SK-N-SH (cell line): ENCODE measurements around the gene GNG12. TPM values are rescaled to one million over a fixed set of nuclear protein-coding genes. Genes with fewer than 3 reads are reported as not detected.
A peak's percentile ranks its signal among the peaks of the same experiment; 100 is the strongest.

Source experiments
- CTCF ChIA-PET: fragments of 300-600, 350-600 bp; formaldehyde crosslinking; extraction: SDS; loops from one replicate; lab custom pipeline; 2021; lab: Yijun Ruan, JAX
- POLR2A ChIA-PET: fragments of 350-600 bp; sonication (Branson Sonifier 250); formaldehyde crosslinking; extraction: SDS; loops from one replicate; lab custom pipeline; 2020; ENCODE audit warnings: antibody characterized with exemption, inconsistent platforms; lab: Yijun Ruan, JAX
- DNase-seq: peaks from one replicate; pipeline ENCODE4 v3.0.0; 2012
- H2AFZ ChIP-seq: fragments of 200-600 bp; sonication (generic); 2 replicates; pipeline ENCODE4 v1.8.1; 2016; ENCODE audit warnings: antibody characterized with exemption, mild to moderate bottlenecking, low read depth
- H3F3A ChIP-seq: fragments of 200-600 bp; sonication (generic); replicated peaks from 2 replicates; pipeline ENCODE3; 2016; ENCODE audit warnings: antibody characterized with exemption, mild to moderate bottlenecking; ENCODE audit not compliant: insufficient read depth
- H3K27ac ChIP-seq, 2 experiments: fragments of 200-500 bp in 1 of 2; fragments of 200-600 bp in 1 of 2; sonication (Bioruptor generic) in 1 of 2; sonication (generic), shearing (Covaris generic) in 1 of 2; 2 replicates each; pipeline versions ENCODE4 v1.5.1 to v1.6.1; 2014 to 2016; ENCODE audit warnings: low read depth in 2 of 2, inconsistent platforms in 1 of 2, low read length in 1 of 2, mild to moderate bottlenecking in 1 of 2, mixed read lengths in 1 of 2
- H3K27me3 ChIP-seq: fragments of 200-600 bp; sonication (generic), shearing (Covaris generic); 2 replicates; pipeline ENCODE4 v1.6.1; 2016; ENCODE audit warnings: mixed run types; ENCODE audit not compliant: insufficient read depth
- H3K36me3 ChIP-seq, 2 experiments: fragments of 200-500 bp in 1 of 2; fragments of 200-600 bp in 1 of 2; sonication (Bioruptor generic) in 1 of 2; sonication (generic) in 1 of 2; replicated peaks in 1 of 2; 2 replicates each; pipeline versions ENCODE3 to v1.5.1; 2014 to 2016; ENCODE audit warnings: low read length in 1 of 2, mild to moderate bottlenecking in 1 of 2; ENCODE audit not compliant: insufficient read depth in 2 of 2, control insufficient read depth in 1 of 2
- H3K4me1 ChIP-seq, 2 experiments: fragments of 200-500 bp in 1 of 2; fragments of 200-600 bp in 1 of 2; sonication (Bioruptor generic) in 1 of 2; sonication (generic), shearing (Covaris generic) in 1 of 2; 2 replicates each; pipeline versions ENCODE4 v1.5.1 to v1.6.1; 2014 to 2016; ENCODE audit warnings: low read depth in 1 of 2, low read length in 1 of 2, mixed run types in 1 of 2; ENCODE audit not compliant: insufficient read depth in 2 of 2, control insufficient read depth in 1 of 2
- H3K4me2 ChIP-seq: fragments of 200-600 bp; sonication (generic), shearing (Covaris generic); 2 replicates; pipeline ENCODE4 v1.6.1; 2017; ENCODE audit warnings: mixed run types
- H3K4me3 ChIP-seq, 2 experiments: fragments of 200-500 bp in 1 of 2; fragments of 200-600 bp in 1 of 2; sonication (Bioruptor generic) in 1 of 2; sonication (generic), shearing (Covaris generic) in 1 of 2; 2 replicates each; pipeline versions ENCODE4 v1.5.1 to v1.8.1; 2014 to 2016; ENCODE audit warnings: low read depth in 2 of 2, inconsistent platforms in 1 of 2, low read length in 1 of 2, mild to moderate bottlenecking in 1 of 2, mixed read lengths in 1 of 2, moderate library complexity in 1 of 2
- H3K79me2 ChIP-seq: fragments of 200-600 bp; sonication (generic); 2 replicates; pipeline ENCODE4 v1.8.1; 2017; ENCODE audit warnings: mild to moderate bottlenecking; ENCODE audit not compliant: insufficient read depth
- H3K9ac ChIP-seq: fragments of 200-600 bp; sonication (generic); 2 replicates; pipeline ENCODE4 v1.6.1; 2017; ENCODE audit warnings: mixed run types
- H3K9me2 ChIP-seq: fragments of 200-600 bp; sonication (generic); 2 replicates; pipeline ENCODE4 v1.6.1; 2017; ENCODE audit warnings: mixed run types
- H3K9me3 ChIP-seq: fragments of 200-600 bp; sonication (generic); 2 replicates; pipeline ENCODE4 v1.6.1; 2017; ENCODE audit warnings: mixed run types, mild to moderate bottlenecking, moderate library complexity
- H4K20me1 ChIP-seq: fragments of 200-600 bp; sonication (generic); 2 replicates; pipeline ENCODE4 v1.6.1; 2017; ENCODE audit warnings: mild to moderate bottlenecking, mixed run types; ENCODE audit not compliant: insufficient read depth
- CHD2 ChIP-seq: fragments of 150-350 bp; IDR thresholded peaks from 2 replicates; pipeline ENCODE4 v1.6.1; 2018; ENCODE audit warnings: low read length; ENCODE audit not compliant: partially characterized antibody
- ELF1 ChIP-seq: IDR thresholded peaks from 2 replicates; pipeline ENCODE4 v1.4.0; 2012
- EZH2phosphoT487 ChIP-seq: fragments of 200-600 bp; sonication (generic); IDR thresholded peaks from 2 replicates; pipeline ENCODE4 v1.6.1; 2017; ENCODE audit warnings: low read depth, mixed run types, mild to moderate bottlenecking, antibody characterized with exemption, moderate library complexity, borderline replicate concordance
- FOSL2 ChIP-seq: IDR thresholded peaks from 2 replicates; pipeline ENCODE4 v1.4.0; 2012; ENCODE audit warnings: low read depth, mild to moderate bottlenecking, moderate library complexity, borderline replicate concordance
- FOXJ3 ChIP-seq: sonication (generic); formaldehyde crosslinking; IDR thresholded peaks from 2 replicates; pipeline ENCODE4 v1.5.1; 2020; ENCODE audit warnings: mild to moderate bottlenecking, missing genetic modification reagents
- FOXM1 ChIP-seq: IDR thresholded peaks from 2 replicates; pipeline ENCODE4 v1.4.0; 2012; ENCODE audit warnings: low read depth, mild to moderate bottlenecking
- GABPA ChIP-seq: IDR thresholded peaks from 2 replicates; pipeline ENCODE4 v1.4.0; 2012; ENCODE audit warnings: low read depth, mild to moderate bottlenecking
- GATA2 ChIP-seq: sonication (generic); formaldehyde crosslinking; IDR thresholded peaks from 2 replicates; pipeline ENCODE4 v1.5.0; 2020; ENCODE audit warnings: mild to moderate bottlenecking, missing genetic modification reagents
- MEF2A ChIP-seq: IDR thresholded peaks from 2 replicates; pipeline ENCODE4 v1.4.0; 2012; ENCODE audit warnings: low read depth, borderline replicate concordance
- MXI1 ChIP-seq: IDR thresholded peaks from 2 replicates; pipeline ENCODE4 v1.6.1; 2012; ENCODE audit warnings: mild to moderate bottlenecking, low read depth, low read length, improper control_type of control experiment
- NFIC ChIP-seq: IDR thresholded peaks from 2 replicates; pipeline ENCODE4 v1.4.0; 2012; ENCODE audit warnings: borderline replicate concordance
- NRF1 ChIP-seq: IDR thresholded peaks from 2 replicates; pipeline ENCODE4 v1.6.1; 2012; ENCODE audit warnings: low read depth, mild to moderate bottlenecking, low read length
- POLR2AphosphoS5 ChIP-seq: IDR thresholded peaks from 2 replicates; pipeline ENCODE4 v1.6.1; 2012; ENCODE audit warnings: low read depth, low read length
- RAD21 ChIP-seq: IDR thresholded peaks from 2 replicates; pipeline ENCODE4 v1.6.1; 2012; ENCODE audit warnings: mild to moderate bottlenecking, low read length
- RCOR1 ChIP-seq: fragments of 150-350 bp; IDR thresholded peaks from 2 replicates; pipeline ENCODE4 v1.6.1; 2017; ENCODE audit warnings: antibody characterized with exemption, low read length
- RFX5 ChIP-seq: IDR thresholded peaks from 2 replicates; pipeline ENCODE4 v1.6.1; 2012; ENCODE audit warnings: mild to moderate bottlenecking, improper control_type of control experiment, low read length
- RXRA ChIP-seq: IDR thresholded peaks from 2 replicates; pipeline ENCODE4 v1.4.0; 2012; ENCODE audit warnings: low read depth, mild to moderate bottlenecking, borderline replicate concordance
- SIN3A ChIP-seq: IDR thresholded peaks from 2 replicates; pipeline ENCODE4 v1.6.1; 2012; ENCODE audit warnings: low read depth, mild to moderate bottlenecking, low read length, moderate library complexity, borderline replicate concordance
- SMC3 ChIP-seq: IDR thresholded peaks from 2 replicates; pipeline ENCODE4 v1.6.1; 2012; ENCODE audit warnings: low read depth, low read length, improper control_type of control experiment
- TCF12 ChIP-seq: IDR thresholded peaks from 2 replicates; pipeline ENCODE4 v1.4.0; 2012
- TEAD4 ChIP-seq: IDR thresholded peaks from 2 replicates; pipeline ENCODE4 v1.4.0; 2012; ENCODE audit warnings: mild to moderate bottlenecking, borderline replicate concordance; ENCODE audit not compliant: insufficient read depth
- YY1 ChIP-seq: IDR thresholded peaks from 2 replicates; pipeline ENCODE4 v1.4.0; 2012; ENCODE audit warnings: low read depth, mild to moderate bottlenecking
- WGBS: methylation state at CpG from one replicate; pipeline ENCODE4 v1.1.6; 2017; ENCODE audit warnings: low lambda C conversion rate; 5-methylcytosine and 5-hydroxymethylcytosine counted together
- polyA plus RNA-seq, 3 experiments: library from polyadenylated mRNA; depleted of rRNA; stranded (reverse); fragments of >200 nt; gene quantifications; 2 replicates each; pipeline ENCODE4 v1.2.3, GENCODE V29; 2012
- TF ChIP-seq, protein P1 (sequence below): IDR thresholded peaks from 2 replicates; pipeline ENCODE4 v1.4.0; 2012; ENCODE audit warnings: low read depth, borderline replicate concordance
- TF ChIP-seq, protein P2 (sequence below): fragments of 150-350 bp; IDR thresholded peaks from 2 replicates; pipeline ENCODE4 v1.6.1; 2017; ENCODE audit warnings: antibody characterized with exemption, low read length, low read depth, borderline replicate concordance
- TF ChIP-seq, protein P3 (sequence below): fragments of 200-600 bp; sonication (generic); IDR thresholded peaks from 2 replicates; pipeline ENCODE4 v1.6.1; 2017; ENCODE audit warnings: antibody characterized with exemption, mild to moderate bottlenecking, moderate library complexity
- TF ChIP-seq, protein P4 (sequence below): IDR thresholded peaks from 2 replicates; pipeline ENCODE4; 2012
- TF ChIP-seq, protein P5 (sequence below): IDR thresholded peaks from 2 replicates; pipeline ENCODE4 v1.4.0; 2012; ENCODE audit warnings: low read depth, borderline replicate concordance

The GNG12 gene
- polyA plus RNA-seq, 1 of the 3 experiments (the other 2 are of a cell fraction): 41.2 TPM

DNA sequence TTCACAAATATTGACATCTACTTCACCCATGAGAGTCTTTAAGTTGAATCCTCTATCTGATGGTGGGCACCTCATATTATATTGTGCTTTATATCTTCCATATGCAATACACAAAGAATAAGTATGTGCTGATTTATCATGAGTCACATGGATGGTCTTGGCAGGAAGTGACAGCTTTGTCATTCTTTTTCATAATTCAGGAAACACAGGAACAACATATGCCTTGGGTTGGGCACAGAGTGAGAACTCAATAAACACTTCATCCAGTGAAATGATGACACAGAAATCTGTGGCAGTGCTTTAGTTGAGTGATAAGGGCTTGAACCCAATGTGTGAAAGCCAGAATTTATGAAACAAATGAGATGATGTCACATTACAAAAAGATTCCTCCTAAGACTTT is 107.0 kb downstream of the GNG12 start (continued):
- TF ChIP-seq TEAD4 (0 out of 2 replicates have a peak, but pooled peaks have one; percentile 8), NRF1 (no peak), FOXM1 (no peak), NFIC (peak; percentile 68)

DNA sequence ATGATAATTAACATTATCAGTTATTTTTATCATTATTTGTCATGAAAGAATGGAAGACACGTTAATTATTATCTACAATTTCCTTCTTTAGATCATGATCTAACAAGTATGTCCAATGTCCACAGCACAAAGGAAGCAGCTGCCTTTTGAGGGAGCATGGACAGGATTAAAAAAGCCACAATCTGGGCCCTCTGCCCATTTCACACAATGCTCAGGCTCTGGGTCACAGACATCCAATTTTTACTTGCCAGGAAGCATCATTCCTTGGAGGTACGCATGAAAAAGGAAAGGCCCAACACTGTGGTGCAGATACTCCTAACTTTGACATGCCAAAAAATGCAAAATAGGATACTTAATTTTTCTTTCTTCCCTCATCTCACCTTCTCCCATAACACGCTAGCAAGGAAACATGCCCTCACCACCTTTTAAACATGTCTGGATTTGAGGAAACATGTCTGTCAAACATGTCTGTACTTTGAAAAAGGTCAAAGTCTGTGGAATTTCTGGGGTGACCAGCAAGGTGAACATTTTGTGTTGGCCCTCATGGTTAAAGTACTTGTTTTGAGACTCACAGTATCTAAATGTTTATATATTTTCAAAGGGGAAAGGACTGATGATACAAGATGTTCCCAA is 108.2 kb downstream of the GNG12 start:
- ChIA-PET POLR2A (no interaction called here), CTCF (no interaction called here)
- Histone ChIP-seq H3K9me2 (no peaks in the 10 kb centered on the region), H3K4me1 (peaks cover 35 to 44% of the 10 kb centered on the region in 2 experiments), H3K36me3 (peaks cover 0 to 4% of the 10 kb centered on the region in 2 experiments), H3K27me3 (no peaks in the 10 kb centered on the region), H3F3A (peaks cover 42% of the 10 kb centered on the region), H3K9me3 (no peaks in the 10 kb centered on the region), H3K4me3 (no peak overlapping the region), H3K9ac (no peak overlapping the region; the same call in 1 of the 2 replicates), H4K20me1 (no peaks in the 10 kb centered on the region), H2AFZ (no peak overlapping the region), H3K27ac (peak overlapping the region; percentile 89 to 95), H3K79me2 (peaks cover 49% of the 10 kb centered on the region), H3K4me2 (no peak overlapping the region; the same call in 1 of the 2 replicates)
- WGBS: 25% methylated on average over 3 of the region's 3 CpGs
- no peak for DNase-seq
- TF ChIP-seq RCOR1: no peak
- TF ChIP-seq, protein P1, sequence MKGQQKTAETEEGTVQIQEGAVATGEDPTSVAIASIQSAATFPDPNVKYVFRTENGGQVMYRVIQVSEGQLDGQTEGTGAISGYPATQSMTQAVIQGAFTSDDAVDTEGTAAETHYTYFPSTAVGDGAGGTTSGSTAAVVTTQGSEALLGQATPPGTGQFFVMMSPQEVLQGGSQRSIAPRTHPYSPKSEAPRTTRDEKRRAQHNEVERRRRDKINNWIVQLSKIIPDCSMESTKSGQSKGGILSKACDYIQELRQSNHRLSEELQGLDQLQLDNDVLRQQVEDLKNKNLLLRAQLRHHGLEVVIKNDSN: 0 out of 2 replicates have a peak, but pooled peaks have one; percentile 11
- no peak for TF ChIP-seq RFX5
- TF ChIP-seq FOXJ3 (CRISPR knock-in tag): no peak
- peak; percentile 100 for TF ChIP-seq TCF12
- TF ChIP-seq YY1: no peak
- no peak for TF ChIP-seq SMC3
- no peak for TF ChIP-seq EZH2phosphoT487
- TF ChIP-seq, protein P2, sequence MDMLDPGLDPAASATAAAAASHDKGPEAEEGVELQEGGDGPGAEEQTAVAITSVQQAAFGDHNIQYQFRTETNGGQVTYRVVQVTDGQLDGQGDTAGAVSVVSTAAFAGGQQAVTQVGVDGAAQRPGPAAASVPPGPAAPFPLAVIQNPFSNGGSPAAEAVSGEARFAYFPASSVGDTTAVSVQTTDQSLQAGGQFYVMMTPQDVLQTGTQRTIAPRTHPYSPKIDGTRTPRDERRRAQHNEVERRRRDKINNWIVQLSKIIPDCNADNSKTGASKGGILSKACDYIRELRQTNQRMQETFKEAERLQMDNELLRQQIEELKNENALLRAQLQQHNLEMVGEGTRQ: no peak
- TF ChIP-seq MEF2A: peak; percentile 92
- no peak for TF ChIP-seq GABPA
- peak; percentile 100 for TF ChIP-seq NFIC
- peak; percentile 70; the same call in 1 of the 2 replicates for TF ChIP-seq SIN3A
- TF ChIP-seq FOXM1: peak; percentile 88
- TF ChIP-seq RAD21: 0 out of 2 replicates have a peak, but pooled peaks have one; percentile 1
- TF ChIP-seq, protein P3, sequence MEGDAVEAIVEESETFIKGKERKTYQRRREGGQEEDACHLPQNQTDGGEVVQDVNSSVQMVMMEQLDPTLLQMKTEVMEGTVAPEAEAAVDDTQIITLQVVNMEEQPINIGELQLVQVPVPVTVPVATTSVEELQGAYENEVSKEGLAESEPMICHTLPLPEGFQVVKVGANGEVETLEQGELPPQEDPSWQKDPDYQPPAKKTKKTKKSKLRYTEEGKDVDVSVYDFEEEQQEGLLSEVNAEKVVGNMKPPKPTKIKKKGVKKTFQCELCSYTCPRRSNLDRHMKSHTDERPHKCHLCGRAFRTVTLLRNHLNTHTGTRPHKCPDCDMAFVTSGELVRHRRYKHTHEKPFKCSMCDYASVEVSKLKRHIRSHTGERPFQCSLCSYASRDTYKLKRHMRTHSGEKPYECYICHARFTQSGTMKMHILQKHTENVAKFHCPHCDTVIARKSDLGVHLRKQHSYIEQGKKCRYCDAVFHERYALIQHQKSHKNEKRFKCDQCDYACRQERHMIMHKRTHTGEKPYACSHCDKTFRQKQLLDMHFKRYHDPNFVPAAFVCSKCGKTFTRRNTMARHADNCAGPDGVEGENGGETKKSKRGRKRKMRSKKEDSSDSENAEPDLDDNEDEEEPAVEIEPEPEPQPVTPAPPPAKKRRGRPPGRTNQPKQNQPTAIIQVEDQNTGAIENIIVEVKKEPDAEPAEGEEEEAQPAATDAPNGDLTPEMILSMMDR: no peak
- 0 out of 2 replicates have a peak, but pooled peaks have one; percentile 28 for TF ChIP-seq ELF1
- peak; percentile 87; the same call in 1 of the 2 replicates for TF ChIP-seq RXRA
- TF ChIP-seq, protein P4, sequence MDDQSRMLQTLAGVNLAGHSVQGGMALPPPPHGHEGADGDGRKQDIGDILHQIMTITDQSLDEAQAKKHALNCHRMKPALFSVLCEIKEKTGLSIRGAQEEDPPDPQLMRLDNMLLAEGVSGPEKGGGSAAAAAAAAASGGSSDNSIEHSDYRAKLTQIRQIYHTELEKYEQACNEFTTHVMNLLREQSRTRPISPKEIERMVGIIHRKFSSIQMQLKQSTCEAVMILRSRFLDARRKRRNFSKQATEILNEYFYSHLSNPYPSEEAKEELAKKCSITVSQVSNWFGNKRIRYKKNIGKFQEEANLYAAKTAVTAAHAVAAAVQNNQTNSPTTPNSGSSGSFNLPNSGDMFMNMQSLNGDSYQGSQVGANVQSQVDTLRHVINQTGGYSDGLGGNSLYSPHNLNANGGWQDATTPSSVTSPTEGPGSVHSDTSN: peak; percentile 96
- TF ChIP-seq, protein P5, sequence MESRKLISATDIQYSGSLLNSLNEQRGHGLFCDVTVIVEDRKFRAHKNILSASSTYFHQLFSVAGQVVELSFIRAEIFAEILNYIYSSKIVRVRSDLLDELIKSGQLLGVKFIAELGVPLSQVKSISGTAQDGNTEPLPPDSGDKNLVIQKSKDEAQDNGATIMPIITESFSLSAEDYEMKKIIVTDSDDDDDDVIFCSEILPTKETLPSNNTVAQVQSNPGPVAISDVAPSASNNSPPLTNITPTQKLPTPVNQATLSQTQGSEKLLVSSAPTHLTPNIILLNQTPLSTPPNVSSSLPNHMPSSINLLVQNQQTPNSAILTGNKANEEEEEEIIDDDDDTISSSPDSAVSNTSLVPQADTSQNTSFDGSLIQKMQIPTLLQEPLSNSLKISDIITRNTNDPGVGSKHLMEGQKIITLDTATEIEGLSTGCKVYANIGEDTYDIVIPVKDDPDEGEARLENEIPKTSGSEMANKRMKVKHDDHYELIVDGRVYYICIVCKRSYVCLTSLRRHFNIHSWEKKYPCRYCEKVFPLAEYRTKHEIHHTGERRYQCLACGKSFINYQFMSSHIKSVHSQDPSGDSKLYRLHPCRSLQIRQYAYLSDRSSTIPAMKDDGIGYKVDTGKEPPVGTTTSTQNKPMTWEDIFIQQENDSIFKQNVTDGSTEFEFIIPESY: no peak
- peak; percentile 48; the same call in 1 of the 2 replicates for TF ChIP-seq FOSL2
- TF ChIP-seq POLR2AphosphoS5: peak; percentile 79
- no peak for TF ChIP-seq GATA2 (CRISPR knock-in tag)
- peak; percentile 50 for TF ChIP-seq CHD2
- no peak for TF ChIP-seq MXI1
